ENCODE data around the gene PGD.

- TF ChIP-seq, protein P1, sequence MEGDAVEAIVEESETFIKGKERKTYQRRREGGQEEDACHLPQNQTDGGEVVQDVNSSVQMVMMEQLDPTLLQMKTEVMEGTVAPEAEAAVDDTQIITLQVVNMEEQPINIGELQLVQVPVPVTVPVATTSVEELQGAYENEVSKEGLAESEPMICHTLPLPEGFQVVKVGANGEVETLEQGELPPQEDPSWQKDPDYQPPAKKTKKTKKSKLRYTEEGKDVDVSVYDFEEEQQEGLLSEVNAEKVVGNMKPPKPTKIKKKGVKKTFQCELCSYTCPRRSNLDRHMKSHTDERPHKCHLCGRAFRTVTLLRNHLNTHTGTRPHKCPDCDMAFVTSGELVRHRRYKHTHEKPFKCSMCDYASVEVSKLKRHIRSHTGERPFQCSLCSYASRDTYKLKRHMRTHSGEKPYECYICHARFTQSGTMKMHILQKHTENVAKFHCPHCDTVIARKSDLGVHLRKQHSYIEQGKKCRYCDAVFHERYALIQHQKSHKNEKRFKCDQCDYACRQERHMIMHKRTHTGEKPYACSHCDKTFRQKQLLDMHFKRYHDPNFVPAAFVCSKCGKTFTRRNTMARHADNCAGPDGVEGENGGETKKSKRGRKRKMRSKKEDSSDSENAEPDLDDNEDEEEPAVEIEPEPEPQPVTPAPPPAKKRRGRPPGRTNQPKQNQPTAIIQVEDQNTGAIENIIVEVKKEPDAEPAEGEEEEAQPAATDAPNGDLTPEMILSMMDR (optimal IDR thresholded peaks at IDR 0.05 in 1 of 3, IDR thresholded peaks at IDR 0.05 in 1 of 3, conservative IDR thresholded peaks at IDR 0.05 in 1 of 3; ENCODE audit: extremely low read depth in 1 of 3, insufficient read depth in 2 of 3, low read length in 3 of 3), result no peak
- no peak for TF ChIP-seq EZH2 (IDR thresholded peaks at IDR 0.05; ENCODE audit: low read length)
Observed at GRCh38 chr1:10450836-10451235, 52.0 kb downstream of the PGD start.
